Thyroid gland (tissue), 4 donors: Measurements from ENCODE around the gene FAR2.

ENCODE experiments used
- POLR2A ChIP-seq, 2 donors: fragments of 450-650 bp; IDR thresholded peaks; one replicate each; pipeline ENCODE4 v1.6.1; 2017; ENCODE audit warnings: antibody characterized with exemption in 2 of 2, mild to moderate bottlenecking in 2 of 2, moderate library complexity in 1 of 2
- TF ChIP-seq, protein P1 (sequence below), 6 experiments: fragments of 200-600 bp in 3 of 6; fragments of 450-650 bp in 3 of 6; sonication (generic) in 3 of 6; IDR thresholded peaks; one replicate each; pipeline ENCODE4 v1.5.1; 2016 to 2019; ENCODE audit warnings: antibody characterized with exemption in 6 of 6, mild to moderate bottlenecking in 2 of 6, inconsistent platforms in 1 of 6, moderate library complexity in 1 of 6

DNA sequence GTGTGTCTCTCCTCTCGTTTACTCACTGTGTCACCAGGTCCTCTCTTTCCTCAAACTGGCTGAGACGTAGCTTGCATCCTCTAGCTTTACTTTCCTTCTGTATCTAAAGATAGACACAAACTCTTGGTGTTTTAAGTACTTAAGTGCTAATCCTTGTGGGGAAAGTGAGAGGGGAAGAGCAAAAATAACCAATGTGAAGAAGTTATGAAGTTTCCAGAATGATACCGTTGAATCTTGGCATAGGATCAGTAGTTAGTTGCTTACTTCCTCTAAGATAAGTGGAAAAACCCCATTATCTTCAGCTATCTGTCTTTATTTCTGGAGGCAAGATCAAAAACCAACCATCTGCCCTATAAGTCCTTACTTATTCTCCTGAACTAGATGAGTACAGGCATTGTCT lies 10.6 kb downstream of the FAR2 start:
- TF ChIP-seq, protein P1, sequence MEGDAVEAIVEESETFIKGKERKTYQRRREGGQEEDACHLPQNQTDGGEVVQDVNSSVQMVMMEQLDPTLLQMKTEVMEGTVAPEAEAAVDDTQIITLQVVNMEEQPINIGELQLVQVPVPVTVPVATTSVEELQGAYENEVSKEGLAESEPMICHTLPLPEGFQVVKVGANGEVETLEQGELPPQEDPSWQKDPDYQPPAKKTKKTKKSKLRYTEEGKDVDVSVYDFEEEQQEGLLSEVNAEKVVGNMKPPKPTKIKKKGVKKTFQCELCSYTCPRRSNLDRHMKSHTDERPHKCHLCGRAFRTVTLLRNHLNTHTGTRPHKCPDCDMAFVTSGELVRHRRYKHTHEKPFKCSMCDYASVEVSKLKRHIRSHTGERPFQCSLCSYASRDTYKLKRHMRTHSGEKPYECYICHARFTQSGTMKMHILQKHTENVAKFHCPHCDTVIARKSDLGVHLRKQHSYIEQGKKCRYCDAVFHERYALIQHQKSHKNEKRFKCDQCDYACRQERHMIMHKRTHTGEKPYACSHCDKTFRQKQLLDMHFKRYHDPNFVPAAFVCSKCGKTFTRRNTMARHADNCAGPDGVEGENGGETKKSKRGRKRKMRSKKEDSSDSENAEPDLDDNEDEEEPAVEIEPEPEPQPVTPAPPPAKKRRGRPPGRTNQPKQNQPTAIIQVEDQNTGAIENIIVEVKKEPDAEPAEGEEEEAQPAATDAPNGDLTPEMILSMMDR (IDR thresholded peaks at IDR 0.05) = no peak
- TF ChIP-seq POLR2A (IDR thresholded peaks at IDR 0.05) = no peak
